GM21447 (cell line): ENCODE results near the gene TCF3.
"Not testable (repeated sequence)": the region's sequence is repeated elsewhere in the genome, so short reads cannot be mapped to it uniquely, and the experiment has no call there.

ENCODE experiments used
- ATAC-seq: cut with Tn5 transposase; IDR thresholded peaks from one replicate; pipeline ENCODE4 v1.9.1; 2021; ENCODE audit not compliant: unreplicated experiment

Gene TCF3

GRCh38 chr19:1673645-1674292 lies 21.4 kb upstream of the TCF3 start:
- ATAC-seq = no peak

DNA sequence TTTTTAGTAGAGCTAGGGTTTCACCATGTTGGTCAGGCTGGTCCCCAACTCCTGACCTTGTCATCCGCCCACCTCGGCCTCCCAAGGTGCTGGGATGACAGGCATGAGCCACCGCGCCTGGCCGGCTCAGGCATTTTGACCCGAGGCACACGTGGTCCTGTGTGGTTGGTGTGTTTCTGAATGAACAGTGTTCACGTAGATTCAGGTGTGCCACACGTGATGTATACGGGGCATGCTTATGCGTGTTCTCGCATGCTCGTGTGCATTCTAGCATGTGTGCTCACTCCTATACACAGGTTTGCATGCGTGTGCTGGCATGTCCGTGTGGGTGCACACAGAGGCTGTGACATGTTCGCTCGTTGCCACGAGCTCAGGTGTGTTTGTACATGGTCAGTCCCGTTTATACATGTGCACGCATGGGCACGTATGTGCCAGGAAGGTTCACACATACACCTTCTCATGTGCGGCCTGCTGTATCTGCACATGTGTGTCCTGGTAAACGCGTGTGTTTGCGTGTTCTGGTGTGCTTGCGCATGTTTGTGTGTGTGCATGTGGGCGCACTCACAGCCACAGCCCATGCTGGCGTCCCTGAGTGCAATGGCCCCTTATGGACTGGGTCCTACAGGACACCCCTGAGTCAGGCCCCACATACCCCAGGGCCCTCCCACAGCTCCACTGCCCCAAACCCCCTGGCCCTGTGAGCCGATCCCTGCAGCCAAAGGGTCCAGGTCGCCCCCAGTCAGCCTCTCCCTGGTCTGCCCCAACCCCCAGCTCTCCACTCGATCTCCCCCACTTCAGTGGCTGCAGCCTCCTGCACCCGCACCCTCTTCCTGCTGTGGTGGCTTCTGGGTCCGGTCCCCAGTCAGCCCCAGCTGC lies 20.6 kb upstream of the TCF3 start:
- ATAC-seq = no peak

- ATAC-seq = no peak
These were observed 19.8 kb upstream of the TCF3 start for GRCh38 chr19:1672038-1672768.

GRCh38 chr19:1671716-1672037 lies 19.3 kb upstream of the TCF3 start:
- no peak for ATAC-seq

GRCh38 chr19:1670747-1671146 lies 18.3 kb upstream of the TCF3 start:
- not testable (repeated sequence) for ATAC-seq

- peak; percentile 52 for ATAC-seq
These were observed 16.3 kb upstream of the TCF3 start for GRCh38 chr19:1668486-1669270.

- no peak for ATAC-seq
These were observed 15.7 kb upstream of the TCF3 start for GRCh38 chr19:1668048-1668485.

GRCh38 chr19:1665565-1666047 lies 13.2 kb upstream of the TCF3 start:
- no peak for ATAC-seq

DNA sequence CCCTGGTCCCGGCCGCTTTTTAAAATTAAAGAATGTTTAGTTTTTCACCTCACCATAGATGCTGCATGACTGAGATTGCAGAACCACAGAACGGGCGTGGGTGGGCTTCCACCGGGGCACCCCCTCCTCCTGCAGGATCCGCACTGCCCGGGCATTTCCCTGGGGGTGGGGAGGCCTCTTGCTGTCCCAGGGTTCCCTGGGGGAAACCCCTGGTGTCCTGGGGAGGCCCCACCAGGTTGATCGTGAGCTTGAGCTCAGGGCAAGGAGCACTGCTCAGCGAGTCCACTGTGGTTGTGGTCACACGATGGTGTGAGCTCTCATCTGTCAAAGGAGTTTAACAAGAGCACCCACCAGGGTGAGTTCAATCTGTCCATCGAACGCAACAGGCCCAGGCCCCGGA lies 11.4 kb upstream of the TCF3 start:
- ATAC-seq = no peak

GRCh38 chr19:1663227-1663626 lies 10.8 kb upstream of the TCF3 start:
- ATAC-seq = not testable (repeated sequence)

DNA sequence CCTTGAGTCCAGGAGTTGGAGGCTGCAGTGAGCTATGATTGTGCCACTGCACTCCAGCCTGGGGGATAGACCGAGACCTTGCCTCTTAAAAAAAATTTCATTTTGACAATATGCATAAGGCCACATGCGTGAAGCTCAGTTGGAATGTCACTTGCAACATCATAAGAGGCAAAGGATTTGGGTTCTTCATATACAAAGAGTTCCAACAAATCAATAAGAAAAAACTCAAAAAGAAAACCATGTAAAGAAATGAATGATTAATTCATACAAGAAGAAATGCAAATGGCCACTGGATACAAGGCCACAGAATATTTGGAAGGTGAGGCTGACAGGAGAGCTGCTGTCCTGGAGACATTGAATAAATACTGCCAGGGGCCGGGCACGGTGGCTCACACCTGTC lies 9.6 kb upstream of the TCF3 start:
- ATAC-seq = no peak

GRCh38 chr19:1659084-1659427 lies 6.6 kb upstream of the TCF3 start:
- no peak for ATAC-seq

- ATAC-seq = no peak
These were observed 6.0 kb upstream of the TCF3 start for GRCh38 chr19:1658150-1659083.

DNA sequence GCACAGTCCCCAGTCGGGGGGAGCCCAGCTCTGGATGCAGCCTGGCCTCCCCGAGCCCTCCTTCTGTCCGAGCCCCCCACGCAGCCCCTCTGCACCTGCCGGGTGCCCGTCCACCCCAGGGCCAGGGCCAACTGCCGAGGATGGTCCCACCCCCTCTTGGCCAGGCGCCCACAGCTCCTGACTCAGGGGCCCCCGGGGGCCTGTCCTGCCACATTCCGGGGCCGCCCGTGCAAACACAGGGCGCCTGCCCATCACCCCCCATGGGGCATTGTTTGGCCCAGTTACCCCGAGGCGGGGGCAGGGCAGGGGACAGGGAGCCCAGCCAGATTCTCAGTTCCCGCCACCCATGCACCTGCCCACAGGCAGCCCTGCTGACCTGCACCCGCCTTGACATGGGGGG lies 5.3 kb upstream of the TCF3 start:
- ATAC-seq = no peak

- no peak for ATAC-seq
These were observed 4.6 kb upstream of the TCF3 start for GRCh38 chr19:1656988-1657536.

DNA sequence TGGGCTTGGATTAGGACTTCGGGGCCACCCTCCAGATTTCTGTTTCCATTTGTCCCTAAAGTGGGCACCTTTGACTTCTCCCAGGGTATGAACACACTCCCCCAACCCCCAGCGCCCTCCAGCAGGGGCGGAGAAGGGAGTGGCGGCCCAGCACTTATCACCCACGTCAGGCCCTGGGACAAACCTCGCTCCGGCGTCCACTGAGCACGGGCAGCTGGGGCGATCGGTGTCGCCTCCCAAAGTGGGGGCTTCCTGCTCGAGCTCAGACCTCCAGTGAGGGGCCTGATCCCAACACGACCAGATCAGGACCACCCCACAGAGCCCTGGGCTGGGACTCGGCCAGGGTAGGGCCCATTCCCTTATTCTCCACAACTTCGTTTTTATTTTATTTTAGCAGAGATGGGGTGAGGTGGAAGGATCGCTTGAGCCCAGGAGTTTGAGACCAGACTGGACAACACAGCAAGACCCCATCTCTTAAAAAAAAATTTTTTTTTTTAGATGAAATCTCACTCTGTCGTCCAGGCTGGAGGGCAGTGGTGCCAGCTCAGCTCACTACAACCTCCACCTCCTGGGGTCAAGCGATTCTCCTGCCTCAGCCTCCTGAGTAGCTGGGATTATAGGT lies 3.7 kb upstream of the TCF3 start:
- ATAC-seq = no peak

DNA sequence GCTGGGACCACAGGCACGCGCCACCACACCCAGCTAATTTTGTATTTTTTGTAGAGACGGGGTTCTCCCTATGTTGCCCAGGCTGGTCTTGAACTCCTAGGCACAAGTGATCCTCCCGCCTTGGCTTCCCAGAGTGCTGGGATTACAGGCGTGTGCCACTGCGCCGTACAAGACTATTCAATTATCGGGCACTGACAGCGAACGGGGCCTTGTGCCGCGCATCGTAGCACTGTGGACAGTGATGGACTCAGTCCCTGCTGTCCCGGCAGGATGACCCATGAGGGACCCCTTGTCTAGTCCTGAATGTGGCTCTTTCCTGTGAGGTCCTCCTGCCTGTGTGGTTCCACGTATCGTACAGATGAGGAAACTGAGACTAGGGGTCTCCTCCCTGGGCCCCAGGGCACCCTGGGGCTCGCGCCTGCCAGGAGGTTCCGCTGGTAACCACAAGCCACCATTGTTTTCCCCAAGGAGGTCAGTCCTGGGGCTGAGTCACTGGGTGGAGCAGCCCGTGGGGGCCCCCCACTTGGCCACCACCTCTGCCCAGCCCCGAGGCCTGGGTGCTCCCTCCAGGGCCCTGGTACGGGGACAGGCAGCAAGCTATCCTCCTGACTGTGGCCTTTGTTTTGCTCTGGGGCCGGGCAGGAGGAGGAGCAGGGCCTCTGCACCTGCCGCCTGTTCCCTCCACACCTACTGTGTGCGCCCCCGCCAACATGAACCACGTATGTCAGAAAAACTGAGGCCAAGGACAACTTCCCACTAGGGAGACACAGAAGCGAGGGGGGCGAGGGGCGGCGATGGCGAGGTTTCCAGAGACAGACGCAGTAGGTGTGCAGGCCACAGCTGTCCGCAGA lies 2.9 kb upstream of the TCF3 start:
- ATAC-seq = no peak

GRCh38 chr19:1654178-1654792 lies 1.9 kb upstream of the TCF3 start:
- no peak for ATAC-seq
